Stimulated activated CD4-positive, alpha-beta T cell treated with anti-CD3 and anti-CD28 coated beads, Interleukin-15, amount 100 ng/mL, for 1 hour (primary cell): ENCODE data around the gene FAM240A.

ENCODE experiments used
- DNase-seq, 2 donors: peaks; one replicate each; pipeline ENCODE4 v3.0.0-alpha.2; 2020; ENCODE audit warnings: low read depth in 1 of 2, low spot score in 1 of 2

FAM240A gene

DNA sequence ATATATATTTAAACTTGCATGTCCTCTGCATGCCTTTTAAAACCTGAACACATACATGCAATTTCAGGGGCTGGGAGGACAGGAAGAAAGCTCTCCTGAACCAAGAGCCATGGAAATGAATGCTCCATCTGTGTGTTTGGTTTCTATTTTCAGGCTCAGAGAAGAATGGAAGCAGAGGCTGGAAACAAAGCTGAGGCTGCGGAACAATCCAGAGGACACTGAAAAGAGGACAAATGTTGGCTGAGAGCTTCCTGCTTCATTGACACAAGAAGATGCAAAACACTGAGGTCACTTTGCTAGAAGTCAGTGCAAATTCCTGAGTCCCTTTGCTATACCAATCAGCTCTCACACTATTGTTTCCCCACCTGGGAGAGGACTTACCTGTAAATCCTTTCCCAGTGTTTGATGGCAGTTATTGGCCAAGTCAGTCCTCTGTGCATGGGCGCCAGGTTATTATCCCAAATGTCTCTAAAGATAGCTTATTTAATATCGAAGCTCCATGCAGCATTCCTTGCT is 12.7 kb downstream of the FAM240A start:
- no peak for DNase-seq

DNA sequence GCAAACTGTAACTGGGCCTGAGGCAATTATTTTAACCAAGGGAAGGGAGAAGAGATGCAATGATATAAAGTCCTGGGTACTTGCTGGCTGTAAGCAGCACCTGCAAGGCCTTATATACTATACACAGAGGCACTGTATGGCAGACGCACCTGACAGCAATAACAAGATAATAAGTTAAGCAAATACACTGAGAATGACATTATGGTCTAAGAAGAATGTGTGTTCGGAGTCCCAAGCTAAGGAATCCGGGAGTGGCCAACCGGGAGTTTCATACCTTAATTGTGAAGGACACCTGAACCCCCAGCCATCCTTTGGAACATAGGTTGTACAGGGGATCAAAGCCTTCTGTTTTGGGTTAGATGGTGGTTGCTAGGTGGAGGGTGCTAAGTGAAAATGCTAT is 13.7 kb downstream of the FAM240A start:
- DNase-seq = no peak

DNA sequence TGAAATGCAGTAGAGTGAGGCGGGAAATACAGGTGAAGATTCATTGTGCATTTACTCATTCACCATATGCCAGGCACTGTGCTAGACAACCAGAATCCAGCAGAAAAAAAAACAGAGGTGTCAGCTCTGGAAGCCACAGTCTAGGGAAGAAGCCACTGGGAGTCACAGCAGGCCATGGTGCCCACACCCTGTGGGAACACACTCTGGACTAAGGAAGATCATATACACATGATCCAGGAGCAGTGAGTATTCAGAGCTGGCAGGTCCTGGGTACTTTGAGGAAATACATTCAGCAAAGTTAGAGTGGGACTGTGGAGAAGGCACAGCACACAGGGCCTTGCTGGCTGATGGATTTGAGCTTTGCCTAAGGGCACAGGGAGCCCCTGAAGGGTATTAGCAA is 14.8 kb downstream of the FAM240A start:
- DNase-seq = no peak

DNA sequence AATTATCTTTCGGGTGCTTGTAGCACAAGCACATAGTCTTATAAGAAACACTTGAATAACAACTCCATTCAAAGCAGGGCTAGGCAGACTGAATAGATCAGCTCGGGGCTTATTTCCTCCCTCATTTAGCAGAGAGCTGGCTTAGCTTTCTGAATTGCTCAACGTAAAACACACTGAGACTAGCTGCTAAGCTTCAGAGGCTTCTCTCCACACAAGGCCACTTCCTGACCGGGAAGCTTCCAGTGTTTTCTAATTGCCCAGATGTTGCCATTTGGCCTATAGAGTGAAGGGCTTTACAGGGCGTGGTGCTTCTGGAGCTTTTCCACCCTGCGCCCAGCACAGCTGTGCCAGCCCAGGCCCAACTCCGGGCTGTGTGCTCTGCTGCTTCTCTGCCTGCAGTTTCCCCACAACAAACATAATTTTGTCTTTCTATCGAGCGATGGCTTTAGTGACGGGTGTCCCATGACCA is 16.6 kb downstream of the FAM240A start:
- DNase-seq = no peak

DNA sequence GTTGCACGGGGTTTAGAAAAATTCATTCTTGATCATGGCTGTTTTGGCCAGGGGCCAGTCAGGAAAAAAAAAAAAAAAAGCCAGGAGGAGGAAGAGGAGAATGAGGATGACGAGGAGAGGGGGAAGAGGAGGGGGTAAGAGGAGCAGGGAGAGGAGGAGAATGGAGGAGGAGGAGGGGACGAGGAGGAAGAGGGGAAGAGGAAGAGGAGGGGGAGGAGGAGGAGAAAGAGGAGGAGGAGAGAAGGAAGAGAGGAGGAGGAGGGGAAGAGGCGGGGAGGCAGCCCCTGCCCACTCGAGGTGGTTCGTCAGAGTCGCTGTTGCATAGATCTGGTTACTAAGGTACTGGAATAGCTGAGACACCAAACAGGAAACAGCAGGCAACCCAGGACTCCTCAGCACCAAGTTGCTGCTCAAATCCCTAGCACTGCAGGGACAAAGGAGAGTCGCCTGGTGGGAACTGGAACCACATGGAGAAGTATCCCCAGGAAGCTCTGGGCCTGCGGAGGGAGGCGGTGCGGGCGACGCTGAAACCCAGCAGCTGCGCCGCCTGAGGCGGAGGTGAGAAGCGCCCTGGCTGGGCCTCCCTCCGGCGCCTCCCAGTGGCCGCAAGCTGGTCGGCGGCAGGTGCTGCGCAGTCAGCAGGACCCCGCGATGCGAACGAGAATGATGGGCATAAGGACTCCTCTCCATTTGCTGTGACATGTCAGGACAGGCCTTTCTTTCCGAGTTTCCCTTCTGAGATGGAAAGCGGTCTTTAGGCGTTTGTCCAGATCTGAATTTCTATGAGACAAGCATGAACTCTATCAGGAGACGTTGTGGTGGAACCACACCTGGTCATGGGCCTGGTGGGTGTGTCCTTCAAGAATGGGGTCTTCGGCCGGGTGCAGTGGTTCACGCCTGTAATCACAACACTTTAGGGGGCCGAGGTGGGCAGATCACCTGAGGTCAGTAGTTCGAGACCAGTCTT is 17.5 kb downstream of the FAM240A start:
- peak; percentile 56 to 71 for DNase-seq

DNA sequence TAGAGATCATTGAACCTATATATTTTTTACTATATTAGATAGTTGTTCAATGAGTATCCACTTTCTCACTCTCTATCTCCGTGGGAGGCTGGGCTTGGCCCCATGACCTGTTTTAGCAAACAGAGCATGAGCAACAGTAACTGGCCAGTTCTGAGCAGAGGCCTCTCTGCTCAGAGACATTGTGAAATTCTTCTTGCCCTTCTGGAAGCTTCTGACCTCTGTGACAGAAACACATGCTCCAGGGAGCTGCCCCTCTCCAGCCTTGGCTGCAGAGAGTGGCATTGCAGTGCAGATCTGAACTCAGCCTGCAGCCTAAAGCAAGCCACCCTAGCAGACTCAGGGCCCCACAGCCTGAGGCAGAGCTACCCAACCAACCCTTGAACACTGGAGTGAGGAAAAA is 20.5 kb downstream of the FAM240A start:
- DNase-seq = no peak

DNA sequence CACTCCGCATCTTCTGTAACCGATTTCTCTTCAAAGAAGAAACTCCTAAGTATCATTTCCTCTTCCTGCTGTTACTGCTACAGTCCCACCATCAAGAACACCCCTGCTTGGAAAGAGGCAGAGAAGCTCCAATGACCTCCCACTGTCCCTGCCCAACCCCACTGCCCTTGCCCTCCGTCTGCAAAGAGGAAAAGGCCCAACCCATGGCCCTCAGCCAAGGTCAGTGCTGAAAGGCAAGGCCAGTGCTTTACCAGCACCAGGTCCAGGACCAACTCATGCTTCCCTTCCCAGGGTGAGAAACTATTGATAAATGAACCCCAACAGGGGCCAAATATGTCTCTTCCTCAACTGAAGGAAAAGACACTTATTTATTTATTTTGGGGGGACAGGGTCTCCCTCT is 22.5 kb downstream of the FAM240A start:
- DNase-seq = no peak

DNA sequence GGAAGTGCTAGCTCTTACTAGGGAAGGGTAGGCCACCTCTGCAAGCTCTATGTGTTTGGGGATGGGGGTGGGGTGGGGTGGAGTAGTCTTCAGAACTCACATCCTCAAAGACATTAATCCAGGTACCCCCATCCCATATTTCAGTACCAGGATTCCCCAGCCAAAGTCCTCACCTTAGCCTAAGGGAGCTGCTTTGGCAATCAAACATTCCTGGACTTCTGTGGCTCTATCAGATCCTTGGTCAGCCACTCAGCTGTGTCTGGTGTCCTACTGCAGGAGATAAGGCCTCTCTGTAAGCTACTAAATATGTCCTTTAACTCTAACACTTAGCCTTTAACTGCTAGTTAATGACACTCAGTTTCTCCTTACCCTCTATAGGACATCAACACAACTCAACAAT is 26.9 kb downstream of the FAM240A start:
- DNase-seq = no peak

DNA sequence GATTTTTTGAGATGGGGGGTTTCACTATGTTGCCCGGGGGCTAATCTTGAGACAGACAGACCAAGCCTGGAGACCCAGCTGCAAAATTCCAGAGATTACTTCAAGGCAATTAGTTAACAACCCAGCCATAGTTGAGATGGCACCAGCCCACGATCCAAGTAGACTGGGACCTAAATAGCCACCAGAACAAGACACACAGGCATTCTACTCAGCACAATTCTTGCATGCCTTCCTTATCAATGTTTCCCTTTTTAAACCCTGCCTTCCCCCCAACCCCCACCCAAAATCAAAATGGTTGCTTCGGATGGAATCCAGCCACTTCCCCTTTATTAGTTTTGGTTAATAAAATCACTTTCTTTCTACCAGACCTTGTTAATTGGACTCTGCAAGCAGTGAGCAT is 28.6 kb downstream of the FAM240A start:
- DNase-seq = no peak

DNA sequence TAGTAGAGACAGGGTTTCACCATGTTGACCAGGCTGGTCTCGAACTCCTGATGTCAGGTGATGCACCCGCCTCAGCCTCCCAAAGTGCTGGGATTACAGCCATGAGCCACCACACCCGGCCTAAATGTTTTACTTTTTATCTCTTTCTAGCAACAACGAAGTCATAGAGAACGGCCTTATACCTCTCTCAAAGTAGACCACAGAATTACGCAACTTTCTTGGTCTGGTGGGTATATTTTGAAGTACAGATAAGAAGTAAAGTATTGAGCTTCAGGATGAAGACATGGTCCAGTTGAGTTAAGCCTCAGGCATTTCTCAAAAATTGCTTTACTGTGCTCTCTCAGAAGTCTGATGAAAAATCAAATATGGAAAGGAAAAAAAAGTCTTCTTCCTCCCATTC is 30.6 kb downstream of the FAM240A start:
- no peak for DNase-seq

DNA sequence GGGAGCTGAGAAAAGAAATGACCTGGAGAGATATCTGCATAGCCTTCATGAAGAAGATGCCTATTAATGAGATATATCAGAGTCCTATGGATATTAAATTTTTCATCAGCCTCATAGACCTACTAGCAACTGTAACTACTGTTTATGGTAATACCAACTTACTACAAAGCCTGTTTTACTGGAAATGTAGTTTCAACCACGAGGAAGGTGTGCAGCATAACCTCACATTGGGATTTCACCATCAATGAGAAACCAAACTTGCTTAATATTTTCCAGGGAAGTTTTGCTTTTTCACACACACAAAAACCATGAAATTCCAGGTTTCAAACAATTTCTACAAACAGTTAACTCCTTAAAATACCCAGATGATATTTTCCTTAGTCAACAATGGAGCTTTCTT is 31.4 kb downstream of the FAM240A start:
- no peak for DNase-seq

DNA sequence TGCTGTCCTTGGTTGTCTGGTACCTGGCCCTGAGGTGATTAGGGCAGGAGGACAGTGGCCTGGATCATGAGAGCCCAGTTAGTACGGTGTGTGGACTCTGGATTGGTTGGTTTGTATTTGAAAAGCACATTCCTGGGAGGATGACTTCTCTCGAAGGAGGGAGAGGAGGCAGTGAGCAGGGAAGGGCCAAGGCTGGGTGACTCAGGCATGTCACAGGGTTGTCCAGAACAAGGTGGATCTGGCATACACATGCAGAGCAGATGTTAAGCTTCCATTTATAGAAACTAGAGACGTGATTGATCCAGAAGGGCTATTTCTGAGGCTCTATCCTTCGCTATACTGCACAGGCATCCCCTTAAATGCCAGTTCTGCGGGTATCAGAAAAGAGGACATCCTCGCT is 34.4 kb downstream of the FAM240A start:
- DNase-seq = no peak

DNA sequence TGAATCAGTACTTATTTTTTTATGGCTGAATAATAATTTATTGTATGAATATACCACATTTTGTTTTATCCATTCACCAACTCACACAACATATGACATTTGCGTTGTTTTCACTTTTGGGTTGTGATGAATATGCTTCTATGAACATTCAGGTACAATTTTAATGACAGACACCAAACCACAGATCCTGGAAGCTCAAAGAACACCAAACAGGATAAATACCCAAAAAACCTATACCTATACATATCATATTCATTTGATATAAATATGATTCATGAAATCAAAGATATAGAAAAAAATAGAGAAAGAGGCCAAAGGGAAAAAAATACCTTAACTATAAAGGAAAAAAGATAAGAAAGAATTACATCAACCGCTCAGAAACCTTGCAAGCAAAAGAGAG is 35.8 kb downstream of the FAM240A start:
- no peak for DNase-seq

DNA sequence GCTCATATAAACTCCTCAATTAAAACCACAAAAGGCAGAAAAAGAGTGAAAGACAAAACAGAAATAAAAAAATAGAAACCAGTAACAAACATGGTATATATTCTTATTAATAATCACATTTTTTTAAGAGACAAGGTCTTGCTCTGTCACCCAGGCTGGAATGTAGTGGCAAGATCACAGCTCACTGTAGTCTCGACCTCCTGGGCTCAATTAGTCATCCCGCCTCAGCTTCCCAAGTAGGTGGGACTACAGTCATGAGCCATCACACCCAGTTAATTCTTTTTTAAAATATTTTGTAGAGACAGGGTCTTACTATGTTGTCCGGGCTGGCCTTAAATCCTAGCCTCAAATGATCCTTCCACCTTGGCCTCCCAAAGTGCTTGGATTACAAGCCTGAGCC is 37.1 kb downstream of the FAM240A start:
- DNase-seq = no peak

DNA sequence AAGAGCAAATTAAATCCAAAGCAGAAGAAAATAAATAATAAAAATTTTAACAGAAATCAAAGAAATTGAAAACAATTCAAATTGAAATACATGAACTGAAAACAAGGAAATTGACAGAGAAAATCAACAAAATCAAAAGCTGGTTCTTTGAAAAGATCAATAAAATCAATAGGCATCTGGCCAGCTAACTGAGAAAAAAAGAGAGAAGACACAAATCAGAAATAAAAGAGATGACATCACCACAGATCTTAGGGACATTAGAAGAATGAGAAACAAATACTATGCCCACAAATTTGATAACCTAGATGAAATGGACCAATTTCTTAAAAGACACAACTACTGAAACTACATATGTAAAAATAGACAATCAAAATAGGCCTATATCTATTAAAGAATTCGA is 38.8 kb downstream of the FAM240A start:
- no peak for DNase-seq

DNA sequence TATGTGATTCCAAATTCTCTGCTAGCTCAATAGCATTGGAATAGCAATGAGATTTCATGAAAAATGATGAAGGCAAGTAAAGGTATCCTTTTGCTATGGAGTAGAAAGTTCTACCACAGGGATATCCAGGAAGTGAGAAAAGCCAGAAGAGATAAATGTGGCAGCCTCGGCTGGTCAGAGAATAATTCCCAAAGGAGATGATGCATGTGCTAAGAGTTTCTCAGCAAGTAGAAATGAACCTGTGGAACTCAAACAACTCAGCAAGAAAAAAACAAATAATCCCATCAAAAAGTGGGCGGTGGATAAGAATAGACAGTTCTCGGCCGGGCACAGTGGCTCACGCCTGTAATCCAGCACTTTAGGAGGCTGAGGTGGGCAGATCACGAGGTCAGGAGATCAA is 42.9 kb downstream of the FAM240A start:
- no peak for DNase-seq

DNA sequence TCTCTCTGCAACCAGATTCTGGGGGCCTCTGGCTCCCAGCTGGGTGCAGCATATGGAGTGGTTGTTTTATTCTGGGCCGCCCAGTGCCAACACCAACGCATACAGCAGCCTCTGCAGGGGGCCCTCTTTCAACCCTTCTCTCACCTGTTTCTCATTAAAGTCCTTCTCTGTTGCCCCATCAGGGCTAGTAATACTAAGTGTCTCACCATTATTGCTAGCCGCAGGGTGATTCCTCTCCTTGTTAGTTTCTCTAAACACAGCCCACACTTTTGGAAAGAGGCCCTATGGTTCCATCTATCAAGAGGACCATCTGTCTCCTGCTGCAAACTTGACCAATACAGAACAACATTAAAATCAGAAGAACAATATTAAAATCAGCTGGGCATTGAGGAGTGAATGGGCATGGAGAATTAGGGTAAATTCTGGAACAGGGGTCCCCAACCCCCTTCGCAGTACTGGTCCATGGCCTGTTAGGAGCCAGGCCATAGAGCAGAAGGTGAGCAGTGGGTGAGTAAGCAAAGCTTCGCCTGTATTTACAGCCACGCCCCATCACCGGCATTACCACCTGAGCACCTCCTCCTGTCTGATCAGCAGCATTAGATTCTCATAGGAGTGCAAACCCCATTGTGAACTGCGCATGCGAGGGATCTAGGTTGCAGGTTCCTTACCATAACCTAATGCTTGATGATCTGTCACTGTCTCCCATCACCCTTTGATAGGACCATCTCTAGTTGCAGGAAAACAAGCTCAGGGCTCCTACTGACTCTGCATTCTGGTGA is 44.6 kb downstream of the FAM240A start:
- no peak for DNase-seq

DNA sequence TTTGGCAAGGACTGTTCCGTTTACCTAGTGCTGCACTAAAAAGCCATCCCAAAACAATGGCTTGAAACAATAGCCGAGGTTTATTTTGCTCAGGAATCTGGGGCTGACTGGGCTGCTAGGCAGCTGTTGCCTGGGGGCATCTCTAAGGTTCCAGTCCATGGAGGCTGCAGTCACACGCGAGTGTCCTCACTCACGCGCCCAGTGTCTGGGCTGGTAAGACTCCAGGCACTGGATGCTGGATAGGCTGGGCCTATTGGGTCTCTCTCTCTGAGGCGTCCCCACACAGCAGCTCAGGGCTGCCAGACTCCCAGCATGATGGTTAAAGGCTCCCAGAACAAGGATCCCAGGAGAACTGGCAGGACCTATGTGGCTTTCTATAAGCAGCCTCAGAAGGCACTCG is 47.0 kb downstream of the FAM240A start:
- DNase-seq = no peak

DNA sequence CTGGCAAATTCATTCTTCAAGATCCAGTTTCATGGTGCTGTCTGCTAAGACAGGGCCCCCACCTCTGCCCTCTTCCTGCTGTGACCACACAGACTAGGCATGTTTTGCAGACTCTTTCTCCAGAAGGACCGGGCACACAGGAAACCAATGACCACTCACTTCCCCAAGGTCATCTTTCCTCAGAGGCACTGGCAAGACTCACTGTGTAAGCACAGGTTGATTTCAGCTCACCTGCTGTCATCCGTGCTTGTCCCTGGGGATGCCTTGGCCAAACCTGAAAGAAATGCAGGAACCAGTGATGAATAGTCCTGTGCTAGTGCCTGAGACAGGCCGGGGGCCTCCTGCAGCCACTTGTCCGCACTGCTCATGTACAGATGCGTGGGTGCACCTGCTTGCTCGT is 47.7 kb downstream of the FAM240A start:
- no peak for DNase-seq

DNA sequence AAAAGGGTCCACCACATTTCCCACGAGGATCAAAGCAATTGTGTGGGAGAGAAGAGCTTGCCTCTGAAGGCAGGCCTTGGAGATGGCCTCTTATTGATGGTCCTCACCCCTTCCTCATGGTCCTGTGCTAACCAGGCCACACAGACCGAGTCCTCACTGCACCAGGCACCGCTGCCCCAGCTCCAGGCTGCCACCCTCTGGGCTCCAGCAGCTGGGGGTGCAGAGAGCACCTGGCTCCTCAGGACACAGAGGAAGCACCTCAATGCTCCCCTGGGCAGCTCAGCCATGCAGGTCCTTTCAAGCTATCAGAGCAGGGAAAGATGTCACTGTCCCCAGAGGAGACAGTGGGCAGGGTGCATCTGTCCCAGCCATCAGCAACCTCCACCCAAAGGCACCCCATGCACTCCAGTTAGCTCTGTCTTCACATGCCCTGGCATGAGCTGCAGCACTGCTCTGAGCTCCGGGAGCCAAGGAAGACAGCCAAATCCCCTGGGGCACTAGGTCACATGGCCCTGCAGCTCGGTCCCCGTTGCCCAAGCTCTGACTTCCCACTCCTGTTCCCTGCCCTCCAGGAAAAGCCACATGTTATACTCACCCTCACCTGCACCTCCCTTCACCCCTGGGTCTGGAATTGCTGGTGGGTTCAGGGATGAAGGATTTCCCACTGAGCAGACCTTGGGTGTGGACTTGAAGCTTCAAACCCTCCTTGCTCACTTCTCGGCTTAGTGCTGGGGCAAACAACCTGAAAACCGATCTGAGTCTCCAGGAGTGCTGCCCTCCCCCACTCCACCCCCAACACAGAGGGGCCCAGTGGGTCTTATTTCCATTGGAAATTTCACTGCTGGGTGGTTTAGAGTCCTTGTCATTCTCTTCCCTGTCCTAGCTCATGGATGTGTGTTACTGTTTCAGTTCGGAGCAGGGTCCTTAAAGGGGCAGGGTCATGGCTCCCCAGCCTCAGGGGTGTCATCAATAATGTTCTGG is 48.5 kb downstream of the FAM240A start:
- DNase-seq = no peak
